H1 (cell line): Measurements from ENCODE around the gene MYADM. TPM values are rescaled to one million over a fixed set of nuclear protein-coding genes. Genes with fewer than 3 reads are reported as not detected.

Experiments used
- CBX5 ChIP-seq: fragments of 300-800, 300-1000 bp; sonication (generic); IDR thresholded peaks from 2 replicates; pipeline ENCODE4 v1.7.1; 2016; ENCODE audit warnings: antibody characterized with exemption, low read length, low read depth
- POLR2AphosphoS5 ChIP-seq: IDR thresholded peaks from 2 replicates; pipeline ENCODE4 v1.6.1; 2011; ENCODE audit warnings: low read depth, low read length
- POU5F1 ChIP-seq: IDR thresholded peaks from 2 replicates; pipeline ENCODE4 v1.6.1; 2011; ENCODE audit warnings: low read depth, mild to moderate bottlenecking, low read length, moderate library complexity
- RFX5 ChIP-seq: IDR thresholded peaks from 2 replicates; pipeline ENCODE4 v1.6.1; 2011; ENCODE audit warnings: low read depth, low read length, improper control_type of control experiment, borderline replicate concordance
- SP1 ChIP-seq: IDR thresholded peaks from 2 replicates; pipeline ENCODE4 v1.6.1; 2011; ENCODE audit warnings: low read depth, low read length
- TAF7 ChIP-seq: optimal IDR thresholded peaks from 2 replicates; pipeline ENCODE3; 2011; ENCODE audit warnings: low read depth, mild to moderate bottlenecking, inconsistent platforms, low read length, moderate library complexity, borderline replicate concordance
- polyA plus RNA-seq, 7 experiments: library from polyadenylated mRNA; depleted of rRNA in 3 of 7; stranded (reverse) in 5 of 7; unstranded in 2 of 7; fragments of >200 nt in 5 of 7; fragments of 200-250 nt in 2 of 7; gene quantifications; 1 replicate in 5 of 7; 2 replicates in 1 of 7; 4 replicates in 1 of 7; pipeline versions ENCODE4 v1.2.1 to v1.2.3, GENCODE V29; 2011 to 2013; ENCODE audit warnings: missing spikeins in 2 of 7, mixed read lengths in 2 of 7
- total RNA-seq: library from RNA; stranded (reverse); fragmentation: NEBNext Ultra II Directional; extraction: Animal tissue kit (Norgen Biotek cat#: 25700); gene quantifications from 2 replicates; pipeline ENCODE4 v1.2.1, GENCODE V29; 2021

Gene MYADM
- total and polyA plus RNA-seq, 2 of the 8 experiments (the other 6 are each of a cell fraction or from before 2014, with no cell fraction given), result 70.1 to 74.2 TPM

DNA sequence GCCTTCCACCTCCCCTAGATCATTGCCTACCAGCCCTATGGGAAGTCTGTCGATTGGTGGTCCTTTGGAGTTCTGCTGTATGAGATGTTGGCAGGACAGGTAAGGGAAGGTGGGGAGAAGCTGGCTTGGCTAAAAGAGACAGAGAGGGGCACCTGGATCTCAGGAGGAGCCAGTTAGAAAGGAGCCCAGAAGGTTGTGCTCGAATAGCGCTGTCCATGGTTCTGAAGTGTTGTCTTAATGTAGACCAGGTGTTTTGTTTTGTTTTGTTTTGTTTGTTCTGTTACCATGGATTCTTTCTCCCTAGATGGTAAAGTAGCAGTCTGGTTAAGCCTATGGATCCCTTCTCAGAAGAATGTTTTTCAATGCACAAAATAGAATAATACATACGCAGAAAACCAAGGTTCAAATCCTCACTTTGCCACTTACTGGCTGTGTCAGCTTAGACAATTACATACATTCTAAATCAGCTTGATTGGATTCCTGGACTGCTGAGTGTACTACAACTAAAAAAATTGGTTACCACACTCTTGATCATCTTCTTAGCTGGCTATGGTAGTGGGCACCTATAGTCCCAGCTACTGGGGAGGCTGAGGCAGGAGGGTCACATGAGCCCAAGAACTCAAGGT is 35.5 kb downstream of the MYADM start (continued):
- TF ChIP-seq POU5F1, result no peak
- no peak for TF ChIP-seq POLR2AphosphoS5
- TF ChIP-seq RFX5, result no peak
- 0 out of 2 replicates have a peak, but pooled peaks have one; percentile 38 for TF ChIP-seq SP1
- TF ChIP-seq TAF7, result no peak
- TF ChIP-seq CBX5, result no peak
- TF ChIP-seq, all 59 proteins: peak for 4
